ENCODE data around the gene SURF6.
"Not testable (repeated sequence)": the region's sequence is repeated elsewhere in the genome, so short reads cannot be mapped to it uniquely, and the experiment has no call there.

SURF6 gene

GRCh38 chr9:133304477-133305377 lies 31.3 kb downstream of the SURF6 start:
- ChIA-PET POLR2A (no interaction called here), CTCF (interaction anchor here (0.6 kb wide), 1 partner anchor 124 kb away, joined by 3 read pairs; no protein-coding TSS in a partner anchor)
- no peak for DNase-seq (ENCODE audit: extremely low spot score)
- TF ChIP-seq ELF4 (IDR thresholded peaks at IDR 0.05) (no peak), HDGF (IDR thresholded peaks at IDR 0.05; ENCODE audit: borderline replicate concordance) (no peak), FOXA1 (IDR thresholded peaks at IDR 0.05) (no peak), BHLHE40 (IDR thresholded peaks at IDR 0.05; ENCODE audit: borderline replicate concordance) (no peak), TARDBP (IDR thresholded peaks at IDR 0.05) (no peak), ARNT (IDR thresholded peaks at IDR 0.05) (no peak), L3MBTL2 (conservative IDR thresholded peaks at IDR 0.05) (no peak), ZNF384 (IDR thresholded peaks at IDR 0.05) (no peak), CTBP1 (IDR thresholded peaks at IDR 0.05; ENCODE audit: borderline replicate concordance) (no peak), SP1 (IDR thresholded peaks at IDR 0.05) (no peak), FOXK2 (IDR thresholded peaks at IDR 0.05) (no peak), SUZ12 (IDR thresholded peaks at IDR 0.05) (no peak), LEF1 (IDR thresholded peaks at IDR 0.05; ENCODE audit: borderline replicate concordance) (no peak), NFRKB (IDR thresholded peaks at IDR 0.05) (no peak), FOXM1 (IDR thresholded peaks at IDR 0.05; ENCODE audit: borderline replicate concordance) (no peak), PKNOX1 (IDR thresholded peaks at IDR 0.05) (no peak)

- CTCF ChIA-PET: interaction anchor here (0.6 kb wide), 1 partner anchor 123 kb away, joined by 3 read pairs; no protein-coding TSS in a partner anchor
- POLR2A ChIA-PET: no interaction called here
- TF ChIP-seq FOXK2 (IDR thresholded peaks at IDR 0.05) (no peak), HDGF (IDR thresholded peaks at IDR 0.05; ENCODE audit: borderline replicate concordance) (no peak), NFRKB (IDR thresholded peaks at IDR 0.05) (no peak), PKNOX1 (IDR thresholded peaks at IDR 0.05) (no peak), FOXA1 (IDR thresholded peaks at IDR 0.05) (no peak), ZNF384 (IDR thresholded peaks at IDR 0.05) (no peak), BHLHE40 (IDR thresholded peaks at IDR 0.05; ENCODE audit: borderline replicate concordance) (no peak), TARDBP (IDR thresholded peaks at IDR 0.05) (no peak), LEF1 (IDR thresholded peaks at IDR 0.05; ENCODE audit: borderline replicate concordance) (no peak), ELF4 (IDR thresholded peaks at IDR 0.05) (no peak), ARNT (IDR thresholded peaks at IDR 0.05) (no peak), SUZ12 (IDR thresholded peaks at IDR 0.05) (no peak), CTBP1 (IDR thresholded peaks at IDR 0.05; ENCODE audit: borderline replicate concordance) (no peak), SP1 (IDR thresholded peaks at IDR 0.05) (no peak), FOXM1 (IDR thresholded peaks at IDR 0.05; ENCODE audit: borderline replicate concordance) (no peak), L3MBTL2 (conservative IDR thresholded peaks at IDR 0.05) (no peak)
- DNase-seq (ENCODE audit: extremely low spot score): no peak
These were observed 31.9 kb downstream of the SURF6 start for GRCh38 chr9:133304158-133304470.

GRCh38 chr9:133303266-133304157 lies 32.5 kb downstream of the SURF6 start:
- no peak for DNase-seq (ENCODE audit: extremely low spot score)
- CTCF ChIA-PET: no interaction called here
- POLR2A ChIA-PET: no interaction called here
- TF ChIP-seq FOXK2 (IDR thresholded peaks at IDR 0.05) (no peak), ZNF384 (IDR thresholded peaks at IDR 0.05) (no peak), CTBP1 (IDR thresholded peaks at IDR 0.05; ENCODE audit: borderline replicate concordance) (no peak), HDGF (IDR thresholded peaks at IDR 0.05; ENCODE audit: borderline replicate concordance) (no peak), ELF4 (IDR thresholded peaks at IDR 0.05) (no peak), PKNOX1 (IDR thresholded peaks at IDR 0.05) (no peak), BHLHE40 (IDR thresholded peaks at IDR 0.05; ENCODE audit: borderline replicate concordance) (no peak), L3MBTL2 (conservative IDR thresholded peaks at IDR 0.05) (no peak), SUZ12 (IDR thresholded peaks at IDR 0.05) (no peak)

- ChIA-PET POLR2A (no interaction called here), CTCF (no interaction called here)
These were observed 34.4 kb downstream of the SURF6 start for GRCh38 chr9:133301253-133302230.

GRCh38 chr9:133299996-133300395 lies 36.0 kb downstream of the SURF6 start:
- CTCF ChIA-PET; DNase-seq (ENCODE audit: extremely low spot score); POLR2A ChIA-PET: not testable (repeated sequence)

More at GRCh38 chr9:133301253-133302230, 34.4 kb downstream of the SURF6 start:
- no peak for DNase-seq (ENCODE audit: extremely low spot score)
- no peak for TF ChIP-seq ZNF384 (IDR thresholded peaks at IDR 0.05)
- no peak for TF ChIP-seq L3MBTL2 (conservative IDR thresholded peaks at IDR 0.05)
- TF ChIP-seq BHLHE40 (IDR thresholded peaks at IDR 0.05; ENCODE audit: borderline replicate concordance): no peak
- TF ChIP-seq NFRKB (IDR thresholded peaks at IDR 0.05): no peak
- no peak for TF ChIP-seq SUZ12 (IDR thresholded peaks at IDR 0.05)
- no peak for TF ChIP-seq PKNOX1 (IDR thresholded peaks at IDR 0.05)
- no peak for TF ChIP-seq TARDBP (IDR thresholded peaks at IDR 0.05)
- TF ChIP-seq FOXK2 (IDR thresholded peaks at IDR 0.05): no peak
- no peak for TF ChIP-seq CTBP1 (IDR thresholded peaks at IDR 0.05; ENCODE audit: borderline replicate concordance)
- TF ChIP-seq ARNT (IDR thresholded peaks at IDR 0.05): no peak
- TF ChIP-seq FOXA1 (IDR thresholded peaks at IDR 0.05): no peak
- no peak for TF ChIP-seq HDGF (IDR thresholded peaks at IDR 0.05; ENCODE audit: borderline replicate concordance)
- no peak for TF ChIP-seq LEF1 (IDR thresholded peaks at IDR 0.05; ENCODE audit: borderline replicate concordance)
- TF ChIP-seq ELF4 (IDR thresholded peaks at IDR 0.05): no peak
- no peak for TF ChIP-seq SP1 (IDR thresholded peaks at IDR 0.05)

All from HEK293T (cell line).